Sigmoid colon (tissue), 7 donors: Measurements from ENCODE around the gene TNFRSF25. TPM values are rescaled to one million over a fixed set of nuclear protein-coding genes. Genes with fewer than 3 reads are reported as not detected.
A peak's percentile ranks its signal among the peaks of the same experiment; 100 is the strongest.

Source experiments
- DNase-seq: peaks from one replicate; pipeline ENCODE4 v3.0.0-alpha.2; 2019
- H3K27ac ChIP-seq, 4 donors: fragments of 200-600 bp; sonication (generic); one replicate each; pipeline ENCODE4 v1.5.1; 2016 to 2019; ENCODE audit warnings: mild to moderate bottlenecking in 1 of 4
- H3K27me3 ChIP-seq, 3 donors: fragments of 200-600 bp; sonication (generic); one replicate each; pipeline ENCODE4 v1.5.1; 2019; ENCODE audit warnings: mild to moderate bottlenecking in 1 of 3
- H3K36me3 ChIP-seq, 4 donors: fragments of 200-600 bp; sonication (generic); one replicate each; pipeline ENCODE4 v1.5.1; 2016 to 2019
- H3K4me1 ChIP-seq, 4 donors: fragments of 200-600 bp; sonication (generic); one replicate each; pipeline ENCODE4 v1.5.1; 2017 to 2019
- H3K4me3 ChIP-seq, 4 donors: fragments of 200-600 bp; sonication (generic); one replicate each; pipeline ENCODE4 v1.5.1; 2017 to 2019; ENCODE audit warnings: mild to moderate bottlenecking in 2 of 4, moderate library complexity in 1 of 4
- H3K9me3 ChIP-seq, 4 donors: fragments of 200-600 bp in 3 of 4; sonication (generic) in 3 of 4; one replicate each; pipeline versions ENCODE4 v1.5.1 to v1.6.1; 2013 to 2019
- CTCF ChIP-seq, 4 experiments: fragments of 450-650 bp in 3 of 4; fragments of 200-600 bp in 1 of 4; IDR thresholded peaks; one replicate each; pipeline ENCODE4 v1.5.1; 2016 to 2019; ENCODE audit warnings: antibody characterized with exemption in 4 of 4, mild to moderate bottlenecking in 3 of 4, moderate library complexity in 2 of 4
- EP300 ChIP-seq, 4 donors: sonication (generic); formaldehyde crosslinking; IDR thresholded peaks; one replicate each; pipeline ENCODE4 v1.6.1; 2017; ENCODE audit warnings: antibody characterized with exemption in 4 of 4
- POLR2A ChIP-seq, 2 donors: fragments of 450-650 bp; IDR thresholded peaks; one replicate each; pipeline ENCODE4 v1.6.1; 2016; ENCODE audit warnings: antibody characterized with exemption in 2 of 2, mild to moderate bottlenecking in 2 of 2, moderate library complexity in 2 of 2
- POLR2AphosphoS5 ChIP-seq, 4 donors: sonication (generic); formaldehyde crosslinking; IDR thresholded peaks; one replicate each; pipeline ENCODE4 v1.6.1; 2017; ENCODE audit warnings: antibody characterized with exemption in 4 of 4
- whole genome bisulfite sequencing, 2 donors: extraction: QIAGEN DNeasy Blood & Tissue Kit; methylation state at CpG; one replicate each; pipeline ENCODE4 v1.1.7; 2013; 5-methylcytosine and 5-hydroxymethylcytosine counted together
- intact Hi-C: fragments of 100-400 bp; cut with DNase I; formaldehyde crosslinking; loops from one replicate; pipeline ENCODE4 v1.15.1; 2023
- polyA plus RNA-seq, 3 donors: library from polyadenylated mRNA; stranded (reverse); fragments of 200-250 nt; gene quantifications; one replicate each; pipeline ENCODE4 v1.2.3, GENCODE V29; 2013
- total RNA-seq, 4 donors: library from RNA; depleted of rRNA; stranded (reverse); fragments of >200 nt; gene quantifications; one replicate each; pipeline ENCODE4 v1.1.0, GENCODE V29; 2016
- donor health status: healthy with polysubstance abuse.
- donor health status: Bipolar disorder and iron deficiency.
- donor health status: healthy.

Gene TNFRSF25
- total and polyA plus RNA-seq, 7 donors: 2.5 to 65.9 (median 6.8) TPM

GRCh38 chr1:6503884-6504602, 38.1 kb upstream of the TNFRSF25 start:
- no peaks in the 10 kb centered on the region for H3K4me1 ChIP-seq
- H3K9me3 ChIP-seq: no peaks in the 10 kb centered on the region
- intact Hi-C loops: no loop called here
- peaks cover 0 to 4% (median 0%) of the 10 kb centered on the region in 3 donors for H3K27me3 ChIP-seq
- no peak overlapping the region for H3K4me3 ChIP-seq
- H3K27ac ChIP-seq: no peak overlapping the region
- no peaks in the 10 kb centered on the region for H3K36me3 ChIP-seq
- 82 to 85% methylated on average over 20 of the region's 20 CpGs for WGBS, 2 donors
- peak; percentile 60 for DNase-seq
- TF ChIP-seq POLR2AphosphoS5 (IDR thresholded peaks at IDR 0.05): no peak
- no peak for TF ChIP-seq CTCF (IDR thresholded peaks at IDR 0.05)
- TF ChIP-seq EP300 (IDR thresholded peaks at IDR 0.05): no peak
- TF ChIP-seq POLR2A (IDR thresholded peaks at IDR 0.05): no peak

DNA sequence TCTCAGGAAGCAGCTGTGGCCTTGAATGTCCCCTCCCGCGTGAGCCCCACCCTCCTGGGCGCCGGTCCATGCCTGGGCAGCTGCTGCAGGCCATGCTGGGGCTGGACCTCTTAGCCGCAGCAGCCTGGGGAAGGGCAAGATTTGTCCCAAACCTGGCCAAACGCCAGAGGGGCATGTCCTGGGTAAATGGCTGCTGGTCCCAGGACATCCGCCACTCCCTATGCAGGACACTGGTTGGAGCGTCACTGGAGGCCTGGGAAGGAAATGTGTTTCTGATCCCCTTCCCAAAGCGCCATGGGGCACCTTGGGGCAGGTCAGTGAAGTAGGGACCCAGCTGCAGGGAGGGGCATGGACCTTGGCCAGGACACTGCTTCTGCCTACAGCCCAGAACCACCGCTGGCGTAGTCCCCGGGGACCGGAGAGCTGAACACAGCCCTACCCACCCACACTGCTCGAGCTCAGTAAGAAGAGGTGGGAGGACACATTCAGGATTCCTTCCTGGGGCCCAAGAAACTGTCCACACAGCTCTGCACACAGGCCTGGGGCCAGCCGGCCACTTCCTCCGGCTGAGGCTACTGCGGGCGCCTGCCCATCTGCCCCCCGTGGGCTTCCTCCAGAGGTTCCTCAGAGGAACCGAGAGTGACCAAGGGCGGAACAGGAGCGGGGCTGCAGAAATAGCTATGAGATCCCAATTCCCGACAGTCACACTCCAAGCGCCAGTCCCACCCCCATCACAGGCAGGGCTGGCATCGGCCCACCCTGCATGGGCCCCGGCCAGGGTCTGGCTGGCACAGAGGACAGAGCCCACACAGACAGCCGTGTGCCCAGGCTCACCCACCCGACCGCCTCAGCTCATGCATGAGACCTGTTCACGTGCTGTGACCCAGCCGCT, 36.3 kb upstream of the TNFRSF25 start:
- peak; percentile 81 for DNase-seq
- Histone ChIP-seq H3K4me3 (no peak overlapping the region), H3K27me3 (peaks cover 0 to 19% (median 0%) of the 10 kb centered on the region in 3 donors), H3K36me3 (no peaks in the 10 kb centered on the region), H3K9me3 (no peaks in the 10 kb centered on the region), H3K4me1 (peaks cover 0 to 9% (median 8%) of the 10 kb centered on the region in 4 donors), H3K27ac (no peak overlapping the region)
- intact Hi-C loops: no loop called here
- TF ChIP-seq POLR2AphosphoS5 (IDR thresholded peaks at IDR 0.05) (no peak), CTCF (IDR thresholded peaks at IDR 0.05) (no peak), POLR2A (IDR thresholded peaks at IDR 0.05) (no peak), EP300 (IDR thresholded peaks at IDR 0.05) (no peak)
- WGBS, 2 donors: 52 to 75% methylated on average over 31 of the region's 31 CpGs

DNA sequence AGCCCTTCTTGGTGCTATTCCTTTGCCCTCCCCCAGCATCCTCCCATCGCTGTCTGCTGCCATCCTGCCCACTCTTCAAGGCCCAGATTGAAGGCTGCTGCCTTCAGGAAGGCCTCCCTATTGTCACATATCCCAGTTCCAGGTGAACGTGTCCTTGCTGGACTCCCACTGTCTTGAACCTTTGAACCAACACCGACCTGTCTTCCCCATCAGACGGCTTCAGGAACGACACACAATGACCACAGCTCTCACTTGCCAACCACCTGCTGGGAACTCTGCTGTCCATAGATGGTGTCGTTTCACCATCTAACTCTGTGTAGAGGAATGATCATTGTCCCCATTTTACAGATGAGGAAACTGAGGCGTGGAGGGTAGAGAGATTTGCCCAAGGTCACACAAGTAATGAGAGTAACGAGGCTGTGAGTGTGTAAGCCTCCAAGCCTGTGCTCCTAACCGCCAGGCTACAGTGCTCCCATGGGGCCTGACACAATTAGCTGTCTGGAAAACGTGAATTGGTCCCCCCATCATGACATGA, 35.4 kb upstream of the TNFRSF25 start:
- H3K9me3 ChIP-seq: no peaks in the 10 kb centered on the region
- H3K27me3 ChIP-seq: peaks cover 0 to 19% (median 0%) of the 10 kb centered on the region in 3 donors
- H3K27ac ChIP-seq: no peak overlapping the region
- H3K36me3 ChIP-seq: no peaks in the 10 kb centered on the region
- no peak for DNase-seq
- H3K4me3 ChIP-seq: no peak overlapping the region
- 73 to 85% methylated on average over 10 of the region's 10 CpGs for WGBS, 2 donors
- intact Hi-C loops: no loop called here
- TF ChIP-seq POLR2AphosphoS5 (IDR thresholded peaks at IDR 0.05) (no peak), POLR2A (IDR thresholded peaks at IDR 0.05) (no peak), EP300 (IDR thresholded peaks at IDR 0.05) (no peak), CTCF (IDR thresholded peaks at IDR 0.05) (no peak)
- H3K4me1 ChIP-seq: peaks cover 0 to 17% (median 15%) of the 10 kb centered on the region in 4 donors

- peak; percentile 61 for DNase-seq
- intact Hi-C loops: no loop called here
- H3K36me3 ChIP-seq: no peaks in the 10 kb centered on the region
- no peak overlapping the region for H3K27ac ChIP-seq
- WGBS, 2 donors: 82 to 88% methylated on average over 27 of the region's 27 CpGs
- no peak overlapping the region for H3K4me3 ChIP-seq
- peaks cover 0 to 21% (median 17%) of the 10 kb centered on the region in 4 donors for H3K4me1 ChIP-seq
- H3K27me3 ChIP-seq: peaks cover 0 to 19% (median 0%) of the 10 kb centered on the region in 3 donors
- TF ChIP-seq POLR2A (IDR thresholded peaks at IDR 0.05) (no peak), EP300 (IDR thresholded peaks at IDR 0.05) (no peak), CTCF (IDR thresholded peaks at IDR 0.05) (no peak), POLR2AphosphoS5 (IDR thresholded peaks at IDR 0.05) (no peak)
- no peaks in the 10 kb centered on the region for H3K9me3 ChIP-seq
Measured at GRCh38 chr1:6500544-6501278, 34.7 kb upstream of the TNFRSF25 start.
